SK-N-SH (cell line): ENCODE results near the gene LIMA1. TPM values are rescaled to one million over a fixed set of nuclear protein-coding genes. Genes with fewer than 3 reads are reported as not detected.

ENCODE experiments used
- CTCF ChIA-PET: fragments of 300-600, 350-600 bp; formaldehyde crosslinking; extraction: SDS; loops from one replicate; lab custom pipeline; 2021; lab: Yijun Ruan, JAX
- POLR2A ChIA-PET: fragments of 350-600 bp; sonication (Branson Sonifier 250); formaldehyde crosslinking; extraction: SDS; loops from one replicate; lab custom pipeline; 2020; ENCODE audit warnings: antibody characterized with exemption, inconsistent platforms; lab: Yijun Ruan, JAX
- DNase-seq: peaks from one replicate; pipeline ENCODE4 v3.0.0; 2012
- H2AFZ ChIP-seq: fragments of 200-600 bp; sonication (generic); 2 replicates; pipeline ENCODE4 v1.8.1; 2016; ENCODE audit warnings: antibody characterized with exemption, mild to moderate bottlenecking, low read depth
- H3F3A ChIP-seq: fragments of 200-600 bp; sonication (generic); replicated peaks from 2 replicates; pipeline ENCODE3; 2016; ENCODE audit warnings: antibody characterized with exemption, mild to moderate bottlenecking; ENCODE audit not compliant: insufficient read depth
- H3K27ac ChIP-seq, 2 experiments: fragments of 200-500 bp in 1 of 2; fragments of 200-600 bp in 1 of 2; sonication (Bioruptor generic) in 1 of 2; sonication (generic), shearing (Covaris generic) in 1 of 2; 2 replicates each; pipeline versions ENCODE4 v1.5.1 to v1.6.1; 2014 to 2016; ENCODE audit warnings: low read depth in 2 of 2, inconsistent platforms in 1 of 2, low read length in 1 of 2, mild to moderate bottlenecking in 1 of 2, mixed read lengths in 1 of 2
- H3K27me3 ChIP-seq: fragments of 200-600 bp; sonication (generic), shearing (Covaris generic); 2 replicates; pipeline ENCODE4 v1.6.1; 2016; ENCODE audit warnings: mixed run types; ENCODE audit not compliant: insufficient read depth
- H3K36me3 ChIP-seq, 2 experiments: fragments of 200-500 bp in 1 of 2; fragments of 200-600 bp in 1 of 2; sonication (Bioruptor generic) in 1 of 2; sonication (generic) in 1 of 2; replicated peaks in 1 of 2; 2 replicates each; pipeline versions ENCODE3 to v1.5.1; 2014 to 2016; ENCODE audit warnings: low read length in 1 of 2, mild to moderate bottlenecking in 1 of 2; ENCODE audit not compliant: insufficient read depth in 2 of 2, control insufficient read depth in 1 of 2
- H3K4me1 ChIP-seq, 2 experiments: fragments of 200-500 bp in 1 of 2; fragments of 200-600 bp in 1 of 2; sonication (Bioruptor generic) in 1 of 2; sonication (generic), shearing (Covaris generic) in 1 of 2; 2 replicates each; pipeline versions ENCODE4 v1.5.1 to v1.6.1; 2014 to 2016; ENCODE audit warnings: low read depth in 1 of 2, low read length in 1 of 2, mixed run types in 1 of 2; ENCODE audit not compliant: insufficient read depth in 2 of 2, control insufficient read depth in 1 of 2
- H3K4me2 ChIP-seq: fragments of 200-600 bp; sonication (generic), shearing (Covaris generic); 2 replicates; pipeline ENCODE4 v1.6.1; 2017; ENCODE audit warnings: mixed run types
- H3K4me3 ChIP-seq, 2 experiments: fragments of 200-500 bp in 1 of 2; fragments of 200-600 bp in 1 of 2; sonication (Bioruptor generic) in 1 of 2; sonication (generic), shearing (Covaris generic) in 1 of 2; 2 replicates each; pipeline versions ENCODE4 v1.5.1 to v1.8.1; 2014 to 2016; ENCODE audit warnings: low read depth in 2 of 2, inconsistent platforms in 1 of 2, low read length in 1 of 2, mild to moderate bottlenecking in 1 of 2, mixed read lengths in 1 of 2, moderate library complexity in 1 of 2
- H3K79me2 ChIP-seq: fragments of 200-600 bp; sonication (generic); 2 replicates; pipeline ENCODE4 v1.8.1; 2017; ENCODE audit warnings: mild to moderate bottlenecking; ENCODE audit not compliant: insufficient read depth
- H3K9ac ChIP-seq: fragments of 200-600 bp; sonication (generic); 2 replicates; pipeline ENCODE4 v1.6.1; 2017; ENCODE audit warnings: mixed run types
- H3K9me2 ChIP-seq: fragments of 200-600 bp; sonication (generic); 2 replicates; pipeline ENCODE4 v1.6.1; 2017; ENCODE audit warnings: mixed run types
- H3K9me3 ChIP-seq: fragments of 200-600 bp; sonication (generic); 2 replicates; pipeline ENCODE4 v1.6.1; 2017; ENCODE audit warnings: mixed run types, mild to moderate bottlenecking, moderate library complexity
- H4K20me1 ChIP-seq: fragments of 200-600 bp; sonication (generic); 2 replicates; pipeline ENCODE4 v1.6.1; 2017; ENCODE audit warnings: mild to moderate bottlenecking, mixed run types; ENCODE audit not compliant: insufficient read depth
- CHD2 ChIP-seq: fragments of 150-350 bp; IDR thresholded peaks from 2 replicates; pipeline ENCODE4 v1.6.1; 2018; ENCODE audit warnings: low read length; ENCODE audit not compliant: partially characterized antibody
- ELF1 ChIP-seq: IDR thresholded peaks from 2 replicates; pipeline ENCODE4 v1.4.0; 2012
- FOXJ3 ChIP-seq: sonication (generic); formaldehyde crosslinking; IDR thresholded peaks from 2 replicates; pipeline ENCODE4 v1.5.1; 2020; ENCODE audit warnings: mild to moderate bottlenecking, missing genetic modification reagents
- FOXM1 ChIP-seq: IDR thresholded peaks from 2 replicates; pipeline ENCODE4 v1.4.0; 2012; ENCODE audit warnings: low read depth, mild to moderate bottlenecking
- GATA2 ChIP-seq: sonication (generic); formaldehyde crosslinking; IDR thresholded peaks from 2 replicates; pipeline ENCODE4 v1.5.0; 2020; ENCODE audit warnings: mild to moderate bottlenecking, missing genetic modification reagents
- IRF3 ChIP-seq: fragments of 150-350 bp; IDR thresholded peaks from 2 replicates; pipeline ENCODE4 v1.6.1; 2016; ENCODE audit warnings: mild to moderate bottlenecking, low read depth, low read length
- MAX ChIP-seq: IDR thresholded peaks from 2 replicates; pipeline ENCODE4 v1.4.0; 2012; ENCODE audit warnings: low read depth
- NRF1 ChIP-seq: IDR thresholded peaks from 2 replicates; pipeline ENCODE4 v1.6.1; 2012; ENCODE audit warnings: low read depth, mild to moderate bottlenecking, low read length
- RCOR1 ChIP-seq: fragments of 150-350 bp; IDR thresholded peaks from 2 replicates; pipeline ENCODE4 v1.6.1; 2017; ENCODE audit warnings: antibody characterized with exemption, low read length
- REST ChIP-seq: IDR thresholded peaks from 2 replicates; pipeline ENCODE4 v1.6.1; 2012; ENCODE audit warnings: mild to moderate bottlenecking, low read depth, low read length, moderate library complexity
- RFX5 ChIP-seq: IDR thresholded peaks from 2 replicates; pipeline ENCODE4 v1.6.1; 2012; ENCODE audit warnings: mild to moderate bottlenecking, improper control_type of control experiment, low read length
- SIN3A ChIP-seq: IDR thresholded peaks from 2 replicates; pipeline ENCODE4 v1.6.1; 2012; ENCODE audit warnings: low read depth, mild to moderate bottlenecking, low read length, moderate library complexity, borderline replicate concordance
- SMC3 ChIP-seq: IDR thresholded peaks from 2 replicates; pipeline ENCODE4 v1.6.1; 2012; ENCODE audit warnings: low read depth, low read length, improper control_type of control experiment
- TAF1 ChIP-seq: IDR thresholded peaks from 2 replicates; pipeline ENCODE4 v1.6.1; 2012; ENCODE audit warnings: low read depth, mild to moderate bottlenecking, low read length, moderate library complexity, borderline replicate concordance
- TEAD4 ChIP-seq: IDR thresholded peaks from 2 replicates; pipeline ENCODE4 v1.4.0; 2012; ENCODE audit warnings: mild to moderate bottlenecking, borderline replicate concordance; ENCODE audit not compliant: insufficient read depth
- USF1 ChIP-seq: IDR thresholded peaks from 2 replicates; pipeline ENCODE4 v1.4.0; 2012; ENCODE audit warnings: low read depth, borderline replicate concordance
- YY1 ChIP-seq: IDR thresholded peaks from 2 replicates; pipeline ENCODE4 v1.4.0; 2012; ENCODE audit warnings: low read depth, mild to moderate bottlenecking
- WGBS: methylation state at CpG from one replicate; pipeline ENCODE4 v1.1.6; 2017; ENCODE audit warnings: low lambda C conversion rate; 5-methylcytosine and 5-hydroxymethylcytosine counted together
- polyA plus RNA-seq, 3 experiments: library from polyadenylated mRNA; depleted of rRNA; stranded (reverse); fragments of >200 nt; gene quantifications; 2 replicates each; pipeline ENCODE4 v1.2.3, GENCODE V29; 2012

Gene LIMA1
- polyA plus RNA-seq, 1 of the 3 experiments (the other 2 are of a cell fraction): 96.6 TPM

- peaks cover 0 to 12% of the 10 kb centered on the region in 2 experiments; a peak in 2 of 4 replicates for H3K4me1 ChIP-seq
- no peaks in the 10 kb centered on the region for H3K27me3 ChIP-seq
- H4K20me1 ChIP-seq: no peaks in the 10 kb centered on the region
- TF ChIP-seq IRF3 (no peak), REST (no peak), ELF1 (no peak), RCOR1 (no peak), RFX5 (no peak), MAX (no peak), SIN3A (no peak)
- H2AFZ ChIP-seq: no peak overlapping the region
- POLR2A ChIA-PET: no interaction called here
- H3F3A ChIP-seq: peaks cover 5% of the 10 kb centered on the region
- H3K9me3 ChIP-seq: no peaks in the 10 kb centered on the region
- H3K9ac ChIP-seq: no peak overlapping the region
- CTCF ChIA-PET: interaction anchor here (1.2 to 1.7 kb wide), 3 partner anchors 18 to 153 kb away, joined by 3 to 5 read pairs (median 3); no protein-coding TSS in a partner anchor
- H3K36me3 ChIP-seq: no peaks in the 10 kb centered on the region
- 97% methylated on average over 1 of the region's 1 CpG for WGBS
- no peaks in the 10 kb centered on the region for H3K9me2 ChIP-seq
- H3K4me3 ChIP-seq: no peak overlapping the region
- no peak for DNase-seq
- H3K4me2 ChIP-seq: no peak overlapping the region
- H3K79me2 ChIP-seq: peaks cover 13% of the 10 kb centered on the region; the same call in 1 of the 2 replicates
- no peak overlapping the region for H3K27ac ChIP-seq
These were observed 1.9 kb upstream of the LIMA1 start for GRCh38 chr12:50285253-50285652.

GRCh38 chr12:50282721-50283228, 545 bp downstream of the LIMA1 start:
- H3K9ac ChIP-seq: peak overlapping the region; percentile 77
- WGBS: 13% methylated on average over 14 of the region's 14 CpGs
- POLR2A ChIA-PET: interaction anchor here (0.6 to 0.7 kb wide), 2 partner anchors 170 to 198 kb away, joined by 3 read pairs; no protein-coding TSS in a partner anchor
- no peak for TF ChIP-seq YY1
- TF ChIP-seq FOXJ3 (CRISPR knock-in tag): no peak
- TF ChIP-seq NRF1: no peak
- TF ChIP-seq TAF1: no peak
- TF ChIP-seq REST: no peak
- TF ChIP-seq FOXM1: no peak
- no peak for TF ChIP-seq SMC3
- TF ChIP-seq TEAD4: no peak
- TF ChIP-seq CHD2: no peak
- no peak for TF ChIP-seq USF1
- TF ChIP-seq GATA2 (CRISPR knock-in tag): no peak

More at GRCh38 chr12:50282721-50283228, 545 bp downstream of the LIMA1 start:
- Histone ChIP-seq H3K27ac (no peak overlapping the region; a peak in 1 of 4 replicates), H3K36me3 (no peaks in the 10 kb centered on the region), H3K9me3 (no peaks in the 10 kb centered on the region), H3K27me3 (no peaks in the 10 kb centered on the region), H3K4me2 (peak overlapping the region; percentile 85), H3K9me2 (no peaks in the 10 kb centered on the region), H3K4me1 (peaks cover 0 to 12% of the 10 kb centered on the region in 2 experiments; a peak in 2 of 4 replicates), H3K79me2 (peaks cover 13% of the 10 kb centered on the region; the same call in 1 of the 2 replicates), H4K20me1 (no peaks in the 10 kb centered on the region), H2AFZ (peak overlapping the region; percentile 99), H3K4me3 (peak overlapping the region; percentile 79 to 93), H3F3A (no peaks in the 10 kb centered on the region)
- DNase-seq: no peak
- CTCF ChIA-PET: interaction anchor here (0.7 to 1.4 kb wide), 2 partner anchors 60 to 107 kb away, joined by 4 read pairs; no protein-coding TSS in a partner anchor
